Measurements from ENCODE around the gene MAP7. TPM values are rescaled to one million over a fixed set of nuclear protein-coding genes. Genes with fewer than 3 reads are reported as not detected.
"Not testable (repeated sequence)": the region's sequence is repeated elsewhere in the genome, so short reads cannot be mapped to it uniquely, and the experiment has no call there.

Gene MAP7
- total RNA-seq, 1 donor: 0.36 TPM

DNA sequence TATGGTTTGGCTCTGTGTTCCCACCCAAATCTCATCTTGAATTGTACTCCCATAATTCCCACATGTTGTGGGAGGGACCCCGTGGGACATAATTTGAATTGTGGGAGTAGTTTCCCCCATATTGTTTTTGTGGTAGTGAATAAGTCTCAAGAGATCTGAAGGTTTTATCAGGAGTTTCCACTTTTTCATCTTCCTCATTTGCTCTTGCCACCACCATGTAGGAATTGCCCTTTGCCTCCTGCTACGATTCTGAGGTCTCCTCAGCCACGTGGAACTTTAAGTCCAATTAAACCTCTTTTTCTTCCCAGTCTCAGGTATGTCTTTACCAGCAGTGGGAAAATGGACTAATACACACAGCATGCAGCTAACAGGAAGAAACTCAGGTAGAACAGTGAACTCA is 151.8 kb downstream of the MAP7 start:
- TF ChIP-seq CTCF (IDR thresholded peaks at IDR 0.05; ENCODE audit: insufficient read depth, low read length): no peak
- H3K4me3 ChIP-seq (ENCODE audit: low read depth, low read length): no peak overlapping the region
- no peak for DNase-seq (ENCODE audit: low read depth)

DNA sequence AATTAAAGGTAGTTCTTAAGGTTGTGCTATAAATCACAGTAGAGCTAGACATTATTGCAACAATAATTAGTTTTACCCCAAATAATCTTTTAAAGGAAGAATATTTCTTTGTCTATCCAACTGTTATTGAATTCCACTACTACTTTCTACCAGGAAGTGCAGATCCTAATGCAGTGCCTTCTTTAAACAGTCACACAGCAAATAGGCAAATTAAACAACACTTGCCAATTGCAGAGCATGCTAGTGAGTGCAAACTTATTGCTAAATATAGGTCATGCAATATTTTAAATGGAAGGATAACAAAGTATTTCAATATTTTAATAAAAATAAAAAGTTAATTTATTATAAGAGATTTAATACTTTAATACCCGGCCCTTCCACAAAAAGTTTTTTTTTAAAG is 153.3 kb downstream of the MAP7 start:
- no peak for DNase-seq (ENCODE audit: low read depth)
- no peak overlapping the region for H3K4me3 ChIP-seq (ENCODE audit: low read depth, low read length)
- no peak for TF ChIP-seq CTCF (IDR thresholded peaks at IDR 0.05; ENCODE audit: insufficient read depth, low read length)

DNA sequence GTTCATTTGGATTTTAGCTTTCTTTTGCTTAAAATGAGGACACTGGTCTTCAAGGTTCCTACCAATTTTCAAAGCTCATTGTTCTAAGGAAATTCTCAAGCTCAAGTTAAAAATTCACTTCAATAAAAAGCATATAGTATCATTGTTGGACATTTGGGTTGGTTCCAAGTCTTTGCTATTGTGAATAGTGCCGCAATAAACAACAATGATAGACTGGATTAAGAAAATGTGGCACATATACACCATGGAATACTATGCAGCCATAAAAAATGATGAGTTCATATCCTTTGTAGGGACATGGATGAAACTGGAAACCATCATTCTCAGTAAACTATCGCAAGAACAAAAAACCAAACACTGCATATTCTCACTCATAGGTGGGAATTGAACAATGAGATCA is 159.3 kb downstream of the MAP7 start:
- not testable (repeated sequence) for H3K4me3 ChIP-seq (ENCODE audit: low read depth, low read length); DNase-seq (ENCODE audit: low read depth)

DNA sequence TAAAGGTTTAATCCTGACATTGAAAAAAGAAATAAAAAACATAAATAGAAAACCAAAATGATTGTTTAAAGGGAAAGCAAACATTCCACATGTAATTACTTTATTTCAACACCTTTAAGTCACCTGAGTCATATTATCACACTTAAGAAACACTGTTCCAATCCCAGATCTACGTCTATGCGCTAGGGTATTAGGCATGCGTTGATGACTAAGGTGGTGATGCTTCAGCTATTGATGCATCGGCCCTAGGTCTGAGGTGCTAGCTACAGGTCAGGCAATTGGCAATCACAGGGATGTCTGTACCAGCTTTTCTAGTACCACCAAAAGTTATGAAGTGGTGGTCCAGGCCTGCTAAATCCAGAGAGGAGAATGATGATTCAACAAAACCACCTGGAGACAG is 162.9 kb downstream of the MAP7 start:
- no peak for TF ChIP-seq CTCF (IDR thresholded peaks at IDR 0.05; ENCODE audit: insufficient read depth, low read length)
- H3K4me3 ChIP-seq (ENCODE audit: low read depth, low read length): no peak overlapping the region
- DNase-seq (ENCODE audit: low read depth): no peak

DNA sequence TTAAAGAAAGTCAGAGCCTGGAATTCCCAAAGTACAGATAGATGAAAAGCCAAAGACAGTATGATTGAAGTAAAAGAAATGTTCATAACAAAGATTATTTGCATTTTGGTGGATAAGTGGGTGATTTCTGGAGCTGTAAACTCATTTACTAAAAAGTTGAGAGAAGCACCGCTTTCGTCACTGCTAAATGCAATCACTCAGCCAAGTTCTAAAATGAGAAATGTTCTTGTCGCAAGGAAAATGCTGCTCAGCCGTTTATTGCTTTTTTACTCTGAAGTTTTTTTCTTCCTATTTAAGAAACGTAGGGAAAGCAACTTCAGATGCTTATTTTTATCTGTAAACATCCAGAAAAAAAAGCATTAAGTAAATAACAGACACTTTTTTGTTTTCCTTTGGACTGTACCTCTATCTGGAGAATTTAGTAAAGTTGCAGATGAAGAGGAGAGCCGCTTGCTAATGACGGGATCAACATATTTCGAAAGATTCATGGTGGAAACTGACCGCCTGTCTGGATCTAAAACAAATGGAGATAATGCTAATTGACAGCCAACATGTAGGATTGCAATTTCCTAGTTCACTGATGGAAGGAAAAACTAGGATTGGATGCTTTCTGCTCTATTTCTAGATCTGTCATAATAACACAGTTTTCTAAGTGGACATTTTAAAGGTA is 166.8 kb downstream of the MAP7 start:
- peak; percentile 2 for DNase-seq (ENCODE audit: low read depth)
- no peak overlapping the region for H3K4me3 ChIP-seq (ENCODE audit: low read depth, low read length)

GRCh38 chr6:136382676-136383252 is 167.5 kb downstream of the MAP7 start:
- no peak for TF ChIP-seq CTCF (IDR thresholded peaks at IDR 0.05; ENCODE audit: insufficient read depth, low read length)
- DNase-seq (ENCODE audit: low read depth): no peak
- H3K4me3 ChIP-seq (ENCODE audit: low read depth, low read length): no peak overlapping the region

More for the DNA sequence above, 166.8 kb downstream of the MAP7 start:
- no peak for TF ChIP-seq CTCF (IDR thresholded peaks at IDR 0.05; ENCODE audit: insufficient read depth, low read length)

- H3K4me3 ChIP-seq (ENCODE audit: low read depth, low read length): no peak overlapping the region
- peak; percentile 17 for TF ChIP-seq CTCF (IDR thresholded peaks at IDR 0.05; ENCODE audit: insufficient read depth, low read length)
- DNase-seq (ENCODE audit: low read depth): no peak
Measured at GRCh38 chr6:136378888-136379287, 171.3 kb downstream of the MAP7 start.

DNA sequence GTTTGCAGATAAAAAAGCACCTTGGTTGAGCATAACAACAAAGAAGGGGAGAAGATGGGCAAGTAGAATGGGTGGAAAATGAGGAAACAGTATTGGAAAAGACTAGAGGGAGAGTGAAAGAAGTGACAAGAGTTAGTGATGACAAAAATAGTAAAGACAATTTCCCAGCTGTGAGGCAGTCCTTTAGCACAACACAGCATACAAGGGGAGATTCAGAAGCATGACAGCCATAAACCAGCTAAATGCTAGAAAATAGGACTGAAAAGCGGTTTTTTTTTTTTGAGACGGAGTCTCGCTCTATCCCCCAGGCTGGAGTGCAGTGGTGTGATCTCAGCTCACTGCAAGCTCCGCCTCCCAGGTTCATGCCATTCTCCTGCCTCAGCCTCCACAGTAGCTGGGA is 174.4 kb downstream of the MAP7 start:
- not testable (repeated sequence) for DNase-seq (ENCODE audit: low read depth); H3K4me3 ChIP-seq (ENCODE audit: low read depth, low read length)

All from fibroblast of the aortic adventitia (primary cell).